RCC 7860 (cell line): ENCODE measurements around the gene LSP1.

Source experiments
- DNase-seq: peaks from one replicate; pipeline ENCODE4 v3.0.0-alpha.2; 2015; ENCODE audit warnings: low spot score
- FAIRE-seq: peaks from 2 replicates; lab custom pipeline; 2012; peaks lifted over from hg19 to GRCh38; lab: Jason Lieb, UNC

The LSP1 gene

DNA sequence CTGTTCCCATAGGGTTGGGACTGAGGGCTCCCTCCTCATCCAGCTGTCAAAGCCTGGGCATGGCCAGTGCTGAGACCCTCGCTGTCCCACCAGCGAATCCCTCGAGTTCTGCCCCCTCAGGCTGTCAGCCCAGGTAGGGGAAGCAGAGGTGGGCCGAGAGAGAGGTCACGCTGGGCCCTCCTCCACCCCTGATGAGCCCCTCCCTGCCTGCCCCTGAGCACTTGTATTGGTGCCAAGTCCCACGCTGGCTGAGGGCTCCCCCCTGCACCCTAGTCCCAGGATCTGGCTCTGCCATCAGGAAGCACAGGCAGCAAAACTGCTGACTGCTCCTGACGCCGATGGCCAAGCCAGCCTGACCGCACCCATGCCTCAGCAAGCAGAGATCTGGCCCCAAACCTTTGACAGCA lies 35.5 kb downstream of the LSP1 start:
- DNase-seq (no peak), FAIRE-seq (no peak)

GRCh38 chr11:1888811-1889210 lies 35.9 kb downstream of the LSP1 start:
- FAIRE-seq = no peak
- no peak for DNase-seq

- FAIRE-seq = no peak
- no peak for DNase-seq
These were observed 36.5 kb downstream of the LSP1 start for GRCh38 chr11:1889224-1889930.

- DNase-seq (no peak), FAIRE-seq (no peak)
These were observed 37.3 kb downstream of the LSP1 start for GRCh38 chr11:1889941-1890855.

- DNase-seq = no peak
These were observed 38.3 kb downstream of the LSP1 start for GRCh38 chr11:1890856-1891830.

DNA sequence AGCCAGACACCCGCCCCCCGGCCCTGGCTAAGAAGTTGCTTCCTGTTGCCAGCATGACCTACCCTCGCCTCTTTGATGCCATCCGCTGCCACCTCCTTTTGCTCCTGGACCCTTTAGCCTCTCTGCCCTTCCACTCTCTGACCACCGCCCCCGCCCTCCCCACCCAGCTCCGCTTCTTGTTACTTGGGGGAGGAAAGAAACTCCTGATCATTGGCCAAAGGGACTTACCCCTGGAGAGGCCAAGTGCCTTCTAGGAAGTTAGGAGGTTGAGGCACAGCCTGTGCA lies 38.9 kb downstream of the LSP1 start, which contains the start of gene PRR33:
Gene PRR33 (minus strand): TSS at position 65 of the 285 bp plus-strand sequence. CDS start 1,311 bp downstream, outside the sequence.
- no peak for DNase-seq
- FAIRE-seq = no peak

More at GRCh38 chr11:1890856-1891830, 38.3 kb downstream of the LSP1 start:
- FAIRE-seq = no peak

DNA sequence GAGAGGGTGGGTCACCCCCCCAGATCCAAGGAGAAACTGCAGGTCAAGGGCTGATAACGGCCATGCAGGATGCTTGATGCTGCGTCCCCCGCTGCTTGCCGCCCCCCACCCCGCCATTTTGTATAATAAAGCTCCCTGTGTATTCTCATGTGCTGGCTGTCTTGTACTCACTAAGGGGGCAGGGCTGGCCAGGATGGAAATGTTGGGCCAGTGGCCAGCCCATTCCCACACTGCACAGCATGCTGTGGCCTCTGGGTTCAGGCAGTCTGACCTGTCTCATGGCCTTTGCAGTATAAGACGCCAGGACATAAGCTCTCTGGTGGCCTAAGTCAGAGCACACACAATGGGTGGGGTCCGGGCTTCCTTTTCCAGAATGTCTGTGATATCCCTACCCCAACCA lies 39.2 kb downstream of the LSP1 start:
- FAIRE-seq = no peak
- DNase-seq = no peak

- no peak for FAIRE-seq
- DNase-seq = no peak
These were observed 39.7 kb downstream of the LSP1 start for GRCh38 chr11:1892558-1892957.

GRCh38 chr11:1893581-1894359 lies 40.9 kb downstream of the LSP1 start:
- no peak for FAIRE-seq
- DNase-seq = no peak

GRCh38 chr11:1894759-1895158 lies 41.9 kb downstream of the LSP1 start:
- DNase-seq = no peak

GRCh38 chr11:1896468-1896867 lies 43.6 kb downstream of the LSP1 start:
- FAIRE-seq (no peak), DNase-seq (no peak)

More at GRCh38 chr11:1894759-1895158, 41.9 kb downstream of the LSP1 start:
- no peak for FAIRE-seq

DNA sequence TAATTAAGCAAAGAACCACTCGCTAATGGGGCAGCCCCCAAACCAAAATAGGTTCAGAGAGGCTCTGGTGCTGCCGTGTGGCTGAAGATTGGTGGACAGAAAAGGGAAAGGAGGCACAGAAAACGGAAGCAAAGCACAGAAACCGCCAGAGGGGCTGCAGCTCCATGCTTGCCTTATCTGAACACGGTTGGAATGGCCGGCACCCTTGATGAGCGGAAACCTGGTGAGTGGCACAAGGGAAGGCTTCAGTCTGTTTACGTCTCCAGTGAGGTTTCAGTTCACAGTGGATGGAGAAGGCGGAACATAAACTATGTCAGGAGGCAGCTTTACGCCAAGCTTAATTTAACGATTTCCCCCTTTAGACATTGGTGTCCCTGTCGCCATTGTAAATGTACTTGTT lies 44.0 kb downstream of the LSP1 start:
- FAIRE-seq = no peak

DNA sequence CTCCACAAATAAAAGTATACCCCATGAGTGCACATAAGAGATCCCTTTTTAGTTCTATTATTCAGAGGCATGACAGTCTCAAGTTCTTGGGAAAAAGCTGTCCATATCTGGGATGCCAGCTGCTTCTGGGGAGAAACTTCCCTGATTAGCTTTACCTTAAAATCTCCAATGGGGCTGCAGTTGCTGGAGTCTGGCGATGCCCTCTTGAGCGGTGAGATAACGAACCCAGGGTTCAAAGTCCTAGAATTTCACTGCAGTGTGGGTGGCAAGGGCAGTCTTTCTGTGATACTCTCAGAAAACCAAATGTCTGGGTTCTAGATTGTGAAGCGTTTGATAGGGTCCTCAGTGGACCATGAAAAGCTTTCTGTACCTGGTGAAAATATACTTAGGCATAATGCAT lies 46.2 kb downstream of the LSP1 start:
- FAIRE-seq (no peak), DNase-seq (no peak)

More for the DNA sequence above, 44.0 kb downstream of the LSP1 start:
- no peak for DNase-seq

GRCh38 chr11:1899686-1900085 lies 46.8 kb downstream of the LSP1 start:
- DNase-seq = no peak
- FAIRE-seq = no peak

DNA sequence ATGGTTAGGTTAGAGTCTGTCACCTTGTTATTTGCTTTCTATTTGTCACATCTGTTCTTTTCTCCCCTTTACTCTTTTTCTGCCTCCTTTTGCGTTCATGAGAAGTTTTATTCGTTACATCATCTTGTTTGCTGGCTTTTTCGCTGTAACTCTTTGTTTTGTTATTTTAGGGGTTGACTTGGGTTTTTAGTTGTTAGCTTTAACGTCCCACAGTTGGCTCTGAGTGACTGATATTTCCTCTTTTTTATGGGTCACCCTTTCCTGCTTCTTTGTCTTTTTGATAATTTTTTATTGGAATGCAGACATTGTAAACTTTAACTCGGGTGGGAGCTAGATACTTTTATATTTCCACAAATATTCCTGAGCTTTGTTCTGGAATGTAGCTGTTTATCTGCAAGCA lies 53.3 kb downstream of the LSP1 start:
- FAIRE-seq (no peak), DNase-seq (no peak)

GRCh38 chr11:1906611-1907423 lies 53.9 kb downstream of the LSP1 start:
- no peak for FAIRE-seq
- no peak for DNase-seq

DNA sequence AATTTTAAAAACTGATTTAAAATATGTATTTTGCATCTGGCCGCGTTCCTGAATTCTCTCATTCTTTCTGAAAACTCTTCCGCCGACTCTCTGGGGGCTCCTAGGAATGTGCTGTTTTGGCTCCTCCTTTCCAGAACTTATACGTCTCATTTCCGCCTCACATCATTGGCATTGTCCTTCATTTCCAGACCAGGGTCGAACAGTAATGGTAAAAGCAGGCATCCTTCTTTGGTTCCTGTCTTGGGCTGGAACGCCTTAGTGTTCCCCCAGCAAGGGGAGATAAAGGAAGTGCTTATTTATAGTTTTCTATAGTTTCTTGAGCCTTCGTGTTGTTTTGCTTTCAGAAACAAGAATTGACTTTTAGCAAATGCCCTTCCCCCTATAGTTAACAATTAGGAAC lies 55.7 kb downstream of the LSP1 start:
- FAIRE-seq (no peak), DNase-seq (no peak)

- DNase-seq (no peak), FAIRE-seq (no peak)
These were observed 56.6 kb downstream of the LSP1 start for GRCh38 chr11:1909524-1909923.

DNA sequence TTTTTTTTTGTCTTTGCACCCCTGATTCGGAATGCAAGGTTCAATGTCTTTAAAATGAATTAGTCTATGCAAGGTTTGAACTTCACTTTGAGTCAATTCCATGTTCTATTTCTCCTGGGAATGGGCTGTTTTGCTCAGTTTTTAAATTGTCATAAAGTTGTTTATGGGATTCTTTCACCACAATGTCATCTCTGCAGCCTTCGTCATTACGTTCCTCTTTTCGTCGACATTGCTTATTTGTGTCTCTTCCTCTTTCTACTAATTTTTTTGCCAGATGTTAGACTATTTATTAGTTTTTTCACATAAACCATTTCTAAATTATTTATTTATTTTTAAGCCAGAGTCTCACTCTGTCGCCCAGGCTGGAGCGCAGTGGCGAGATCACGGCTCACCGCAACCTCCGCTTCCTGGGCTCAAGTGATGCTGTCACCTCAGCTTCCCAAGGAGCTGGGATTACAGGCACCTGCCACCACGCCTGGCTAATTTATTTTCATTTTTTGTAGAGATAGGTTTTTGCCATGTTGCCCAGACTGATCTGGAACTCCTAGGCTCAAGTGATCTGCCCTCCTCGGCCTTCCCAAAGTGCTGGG lies 59.5 kb downstream of the LSP1 start:
- DNase-seq (no peak), FAIRE-seq (no peak)
